Fibroblast of mammary gland (primary cell): ENCODE data around the gene DKK3.
A peak's percentile ranks its signal among the peaks of the same experiment; 100 is the strongest.

Experiments used
- DNase-seq: peaks from one replicate; pipeline ENCODE4 v3.0.0-alpha.2; 2010; ENCODE audit warnings: low read depth
- H3K4me3 ChIP-seq: 2 replicates; pipeline ENCODE4 v1.5.1; 2011; ENCODE audit warnings: low read depth, mild to moderate bottlenecking, low read length, moderate library complexity; ENCODE audit not compliant: control insufficient read depth
- CTCF ChIP-seq: conservative IDR thresholded peaks from 2 replicates; pipeline ENCODE4 v1.5.1; 2011; ENCODE audit warnings: low read depth, low read length, inconsistent platforms; ENCODE audit not compliant: control insufficient read depth, insufficient read depth

DKK3 gene

GRCh38 chr11:11931461-11932055 lies 76.9 kb downstream of the DKK3 start:
- peak; percentile 71 for TF ChIP-seq CTCF
- no peak overlapping the region for H3K4me3 ChIP-seq
- peak; percentile 81 for DNase-seq

GRCh38 chr11:11929920-11930319 lies 78.5 kb downstream of the DKK3 start:
- no peak for TF ChIP-seq CTCF
- no peak for DNase-seq
- H3K4me3 ChIP-seq: no peak overlapping the region

GRCh38 chr11:11923828-11924227 lies 84.6 kb downstream of the DKK3 start:
- no peak for TF ChIP-seq CTCF
- H3K4me3 ChIP-seq: no peak overlapping the region
- DNase-seq: no peak

GRCh38 chr11:11916981-11917399 lies 91.4 kb downstream of the DKK3 start:
- no peak for TF ChIP-seq CTCF
- no peak overlapping the region for H3K4me3 ChIP-seq
- DNase-seq: peak; percentile 77

DNA sequence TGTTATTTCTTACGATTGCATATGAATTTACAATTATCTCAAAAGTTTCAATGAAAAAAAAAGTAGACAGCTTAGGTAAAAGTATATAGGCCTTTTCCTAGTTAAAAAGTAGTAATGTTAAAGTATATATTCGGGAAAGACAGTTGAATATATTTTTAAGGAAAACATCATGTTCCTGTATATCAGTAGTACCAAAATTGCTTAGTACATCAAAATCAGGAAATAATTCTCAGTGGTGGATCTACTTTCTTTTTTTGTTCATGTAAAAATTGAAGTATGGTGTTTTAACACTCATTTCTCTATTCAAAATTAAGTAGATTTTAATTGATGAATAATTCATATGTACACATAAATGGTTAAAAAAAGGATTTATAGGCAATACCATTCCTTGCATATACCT lies 92.8 kb downstream of the DKK3 start:
- no peak overlapping the region for H3K4me3 ChIP-seq
- DNase-seq: no peak
- TF ChIP-seq CTCF: no peak

GRCh38 chr11:11913395-11913794 lies 95.0 kb downstream of the DKK3 start:
- H3K4me3 ChIP-seq: no peak overlapping the region
- no peak for DNase-seq
- TF ChIP-seq CTCF: no peak
